ENCODE data around the gene DGUOK.
A peak's percentile ranks its signal among the peaks of the same experiment; 100 is the strongest.
"Not testable (repeated sequence)": the region's sequence is repeated elsewhere in the genome, so short reads cannot be mapped to it uniquely, and the experiment has no call there.

DGUOK gene

GRCh38 chr2:73920577-73921545, 5.8 kb upstream of the DGUOK start:
- no peak for DNase-seq (ENCODE audit: low read depth in 3 of 3)

- DNase-seq (ENCODE audit: low read depth in 3 of 3): no peak
Observed at GRCh38 chr2:73921581-73921980, 5.1 kb upstream of the DGUOK start.

GRCh38 chr2:73922681-73923080, 4.0 kb upstream of the DGUOK start:
- no peak for DNase-seq (ENCODE audit: low read depth in 3 of 3)

GRCh38 chr2:73925033-73925704, 1.5 kb upstream of the DGUOK start:
- DNase-seq (ENCODE audit: low read depth in 3 of 3): no peak

GRCh38 chr2:73925853-73926492, 707 bp upstream of the DGUOK start:
- no peak for DNase-seq (ENCODE audit: low read depth in 3 of 3)

- DNase-seq (ENCODE audit: low read depth in 3 of 3): no peak
Observed at GRCh38 chr2:73927344-73927743, 664 bp downstream of the DGUOK start.

GRCh38 chr2:73928963-73929347, 2.3 kb downstream of the DGUOK start:
- no peak for DNase-seq (ENCODE audit: low read depth in 3 of 3)

- DNase-seq (ENCODE audit: low read depth in 3 of 3): no peak
Observed at GRCh38 chr2:73930386-73930785, 3.7 kb downstream of the DGUOK start.

GRCh38 chr2:73931531-73932500, 5.1 kb downstream of the DGUOK start:
- peak; percentile 33 to 47 (median 37) for DNase-seq (ENCODE audit: low read depth in 3 of 3)

GRCh38 chr2:73933194-73933593, 6.5 kb downstream of the DGUOK start:
- no peak for DNase-seq (ENCODE audit: low read depth in 3 of 3)

- DNase-seq (ENCODE audit: low read depth in 3 of 3): no peak
Observed at GRCh38 chr2:73935641-73936040, 9.0 kb downstream of the DGUOK start.

- no peak for DNase-seq (ENCODE audit: low read depth in 3 of 3)
Observed at GRCh38 chr2:73937103-73937885, 10.6 kb downstream of the DGUOK start.

- no peak for DNase-seq (ENCODE audit: low read depth in 3 of 3)
Observed at GRCh38 chr2:73937899-73938298, 11.2 kb downstream of the DGUOK start.

- no peak for DNase-seq (ENCODE audit: low read depth in 3 of 3)
Observed at GRCh38 chr2:73938718-73939352, 12.2 kb downstream of the DGUOK start.

GRCh38 chr2:73939419-73939818, 12.7 kb downstream of the DGUOK start:
- DNase-seq (ENCODE audit: low read depth in 3 of 3): peak in 1 of 3 donors; percentile 27

- DNase-seq (ENCODE audit: low read depth in 3 of 3): not testable (repeated sequence)
Observed at GRCh38 chr2:73940066-73940465, 13.4 kb downstream of the DGUOK start.

GRCh38 chr2:73942664-73943063, 16.0 kb downstream of the DGUOK start:
- no peak for DNase-seq (ENCODE audit: low read depth in 3 of 3)

GRCh38 chr2:73944714-73945113, 18.0 kb downstream of the DGUOK start:
- DNase-seq (ENCODE audit: low read depth in 3 of 3): no peak

GRCh38 chr2:73946215-73946614, 19.5 kb downstream of the DGUOK start:
- DNase-seq (ENCODE audit: low read depth in 3 of 3): no peak

GRCh38 chr2:73946666-73947065, 20.0 kb downstream of the DGUOK start:
- no peak for DNase-seq (ENCODE audit: low read depth in 3 of 3)
